OCI-LY7 (cell line): ENCODE measurements around the gene PRIM2. TPM values are rescaled to one million over a fixed set of nuclear protein-coding genes. Genes with fewer than 3 reads are reported as not detected.
"Not testable (repeated sequence)": the region's sequence is repeated elsewhere in the genome, so short reads cannot be mapped to it uniquely, and the experiment has no call there.

Experiments used
- BruUV-seq: library from RNA; stranded (reverse); fragments of 400-500 nt; replicated peaks from 2 replicates; lab custom pipeline; 2021; lab: Mats Ljungman, UMichigan
- CTCF ChIA-PET: fragments of 300-600 bp; sonication (Branson Sonifier 250); formaldehyde crosslinking; loops from one replicate; lab custom pipeline; 2022; ENCODE audit warnings: antibody characterized with exemption; ENCODE audit not compliant: unreplicated experiment; lab: Charles Lee
- POLR2A ChIA-PET: fragments of 300-600 bp; sonication (Branson Sonifier 250); formaldehyde crosslinking; loops from one replicate; lab custom pipeline; 2022; ENCODE audit warnings: antibody characterized with exemption; lab: Charles Lee
- DNase-seq: peaks from one replicate; pipeline ENCODE4 v3.0.0-alpha.2; 2015; ENCODE audit warnings: low spot score
- H2AFZ ChIP-seq: fragments of 200-600 bp; sonication (generic), shearing (Covaris generic); 2 replicates; pipeline ENCODE4 v1.6.1; 2014; ENCODE audit warnings: mild to moderate bottlenecking, antibody characterized with exemption, low read length, moderate library complexity
- H3K27ac ChIP-seq: fragments of 200-600 bp; sonication (generic); 2 replicates; pipeline ENCODE4 v1.5.1; 2014; ENCODE audit warnings: mixed run types, low read depth, mild to moderate bottlenecking, moderate library complexity, low read length, inconsistent platforms; ENCODE audit not compliant: poor library complexity, severe bottlenecking
- H3K36me3 ChIP-seq: fragments of 200-600 bp; sonication (generic); 2 replicates; pipeline ENCODE4 v1.6.1; 2014; ENCODE audit warnings: mild to moderate bottlenecking, antibody characterized with exemption, low read length, moderate library complexity, mixed read lengths; ENCODE audit not compliant: insufficient read depth
- H3K4me1 ChIP-seq: fragments of 200-600 bp; sonication (generic); 2 replicates; pipeline ENCODE4 v1.5.1; 2014; ENCODE audit warnings: mild to moderate bottlenecking, low read length; ENCODE audit not compliant: insufficient read depth, poor library complexity, severe bottlenecking
- H3K4me2 ChIP-seq: fragments of 200-600 bp; sonication (generic); 2 replicates; pipeline ENCODE4 v1.6.1; 2014; ENCODE audit warnings: mild to moderate bottlenecking, low read length
- H3K4me3 ChIP-seq: fragments of 200-600 bp; sonication (generic); 2 replicates; pipeline ENCODE4 v1.5.1; 2014; ENCODE audit warnings: mild to moderate bottlenecking, low read depth, low read length; ENCODE audit not compliant: poor library complexity, severe bottlenecking
- H3K79me2 ChIP-seq: fragments of 200-600 bp; sonication (generic); 2 replicates; pipeline ENCODE4 v1.6.1; 2016; ENCODE audit warnings: low read depth, mild to moderate bottlenecking, low read length, moderate library complexity, mixed read lengths; ENCODE audit not compliant: insufficient read depth
- H3K9me2 ChIP-seq: fragments of 200-600 bp; sonication (generic); 2 replicates; pipeline ENCODE4 v1.6.1; 2016; ENCODE audit warnings: mild to moderate bottlenecking, low read length, mixed read lengths; ENCODE audit not compliant: insufficient read depth
- H3K9me3 ChIP-seq: fragments of 200-600 bp; sonication (generic); 2 replicates; pipeline ENCODE4 v1.6.1; 2014; ENCODE audit warnings: mild to moderate bottlenecking, mixed run types, low read length, mixed read lengths
- H4K20me1 ChIP-seq: fragments of 200-600 bp; sonication (generic); 2 replicates; pipeline ENCODE4 v1.6.1; 2014; ENCODE audit warnings: mild to moderate bottlenecking, antibody characterized with exemption, low read length, moderate library complexity, mixed read lengths; ENCODE audit not compliant: insufficient read depth
- intact Hi-C: fragments of 100-400 bp; cut with micrococcal nuclease; formaldehyde crosslinking; loops from one replicate; pipeline ENCODE4 v1.10.0; 2022; ENCODE audit not compliant: unreplicated experiment
- total RNA-seq, 2 experiments: library from RNA; depleted of rRNA in 1 of 2; stranded (reverse); fragments of >200 nt in 1 of 2; shearing (Covaris generic) in 1 of 2; gene quantifications; 2 replicates each; pipeline ENCODE4 v1.2.3, GENCODE V29; 2014 to 2022

PRIM2 gene
- total RNA-seq, 2 experiments from 2014 or later = 28.6 to 41.4 TPM

GRCh38 chr6:57444787-57445186 lies 127.4 kb downstream of the PRIM2 start:
- H3K4me1 ChIP-seq, BruUV-seq, CTCF ChIA-PET, POLR2A ChIA-PET, H3K79me2 ChIP-seq, H3K36me3 ChIP-seq, H3K9me2 ChIP-seq, H3K4me3 ChIP-seq, H2AFZ ChIP-seq, intact Hi-C loops, H3K27ac ChIP-seq, H3K9me3 ChIP-seq, H3K4me2 ChIP-seq, H4K20me1 ChIP-seq, DNase-seq: not testable (repeated sequence)

GRCh38 chr6:57445379-57445778 lies 127.9 kb downstream of the PRIM2 start:
- H4K20me1 ChIP-seq, H2AFZ ChIP-seq, BruUV-seq, intact Hi-C loops, H3K9me2 ChIP-seq, H3K4me1 ChIP-seq, POLR2A ChIA-PET, H3K36me3 ChIP-seq, H3K4me2 ChIP-seq, H3K27ac ChIP-seq, H3K79me2 ChIP-seq, H3K9me3 ChIP-seq, DNase-seq, CTCF ChIA-PET, H3K4me3 ChIP-seq: not testable (repeated sequence)

- intact Hi-C loops, H3K9me3 ChIP-seq, H4K20me1 ChIP-seq, BruUV-seq, CTCF ChIA-PET, H3K9me2 ChIP-seq, H3K4me1 ChIP-seq, H3K27ac ChIP-seq, H3K79me2 ChIP-seq, POLR2A ChIA-PET, H2AFZ ChIP-seq, H3K36me3 ChIP-seq, H3K4me2 ChIP-seq, H3K4me3 ChIP-seq, DNase-seq: not testable (repeated sequence)
These were observed 128.5 kb downstream of the PRIM2 start for GRCh38 chr6:57445790-57446468.

GRCh38 chr6:57449496-57450066 lies 132.2 kb downstream of the PRIM2 start:
- BruUV-seq, H4K20me1 ChIP-seq, intact Hi-C loops, DNase-seq, POLR2A ChIA-PET, CTCF ChIA-PET, H3K36me3 ChIP-seq, H3K4me2 ChIP-seq, H2AFZ ChIP-seq, H3K9me2 ChIP-seq, H3K4me3 ChIP-seq, H3K4me1 ChIP-seq, H3K79me2 ChIP-seq, H3K27ac ChIP-seq, H3K9me3 ChIP-seq: not testable (repeated sequence)
